ENCODE data around the gene EPB41. TPM values are rescaled to one million over a fixed set of nuclear protein-coding genes. Genes with fewer than 3 reads are reported as not detected.
A peak's percentile ranks its signal among the peaks of the same experiment; 100 is the strongest.
"Not testable (repeated sequence)": the region's sequence is repeated elsewhere in the genome, so short reads cannot be mapped to it uniquely, and the experiment has no call there.

The EPB41 gene
- total RNA-seq, 2 experiments from 2014 or later, result 67.6 to 71.0 TPM

DNA sequence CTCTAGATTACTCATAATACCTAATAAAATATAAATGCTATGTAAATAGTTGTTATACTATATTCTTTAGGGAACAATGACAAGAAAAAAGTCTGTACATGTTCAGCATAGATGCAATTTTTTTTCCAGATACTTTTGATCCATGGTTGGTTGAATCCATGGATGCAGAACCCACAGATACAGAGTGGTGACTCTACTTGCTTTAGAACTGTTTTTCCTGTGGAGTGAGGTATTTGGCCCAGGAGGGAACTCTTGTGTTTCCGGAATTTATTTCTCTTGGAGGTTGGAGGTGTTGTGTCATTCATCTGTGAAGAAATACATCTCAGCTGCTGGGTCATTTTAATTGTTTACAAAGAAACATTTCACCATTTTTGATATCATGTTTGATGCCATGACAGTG is 180.6 kb downstream of the EPB41 start:
- Mint-ChIP-seq H3K9me3 (peaks cover 4% of the 10 kb centered on the region), H3K36me3 (peaks cover 32% of the 10 kb centered on the region), H3K4me1 (ENCODE audit: low read depth) (peaks cover 7% of the 10 kb centered on the region), H3K4me3 (no peak overlapping the region), H3K27ac (no peak overlapping the region), H3K27me3 (no peaks in the 10 kb centered on the region)
- intact Hi-C loops (cut with micrococcal nuclease), result no loop called here
- no peak for DNase-seq
- ChIA-PET POLR2A (no interaction called here), CTCF (interaction anchor here (0.6 to 1.6 kb wide), 2 partner anchors 32 to 1705 kb away, joined by 3 read pairs; no protein-coding TSS in a partner anchor)

DNA sequence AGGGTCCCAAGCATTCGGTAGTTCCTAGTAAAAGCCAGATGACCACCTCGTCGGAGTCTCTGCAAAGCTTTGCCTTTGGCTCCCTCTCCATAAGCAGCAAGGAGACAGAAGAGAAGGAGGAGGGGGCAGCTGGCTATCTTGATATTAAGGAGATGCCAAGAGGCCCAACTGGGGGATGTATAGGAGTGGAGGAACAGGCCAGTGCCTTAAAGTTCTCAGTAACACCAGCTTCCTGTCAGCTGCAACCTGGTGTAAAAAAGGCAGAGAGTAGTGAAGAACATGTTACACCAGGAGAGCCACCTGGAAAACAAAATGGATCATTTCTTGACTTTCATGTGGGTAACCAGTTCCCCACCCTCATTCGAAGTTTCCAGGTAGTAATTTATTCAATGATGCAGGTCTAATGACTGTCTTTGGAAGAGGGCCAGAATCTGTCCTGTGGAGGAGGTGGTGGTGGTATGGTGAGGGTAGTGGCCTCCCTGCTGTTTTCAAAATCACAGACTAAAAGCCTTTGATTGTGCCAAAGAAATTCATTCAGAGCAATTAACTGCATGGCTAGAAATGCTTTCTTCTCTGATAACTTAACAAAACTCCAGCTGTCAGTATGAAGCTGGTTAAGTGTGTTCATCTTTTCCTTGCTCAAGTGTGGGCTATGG is 182.0 kb downstream of the EPB41 start:
- DNase-seq, result no peak
- ChIA-PET POLR2A (no interaction called here), CTCF (interaction anchor here (1.6 to 1.7 kb wide), 2 partner anchors 33 to 215 kb away, joined by 3 to 5 read pairs; no protein-coding TSS in a partner anchor)
- H3K4me1 Mint-ChIP-seq (ENCODE audit: low read depth), result peaks cover 7% of the 10 kb centered on the region
- H3K36me3 Mint-ChIP-seq, result peaks cover 34% of the 10 kb centered on the region
- H3K27ac Mint-ChIP-seq, result no peak overlapping the region
- no peaks in the 10 kb centered on the region for H3K27me3 Mint-ChIP-seq
- no peak overlapping the region for H3K4me3 Mint-ChIP-seq
- peaks cover 4% of the 10 kb centered on the region for H3K9me3 Mint-ChIP-seq
- intact Hi-C loops (cut with micrococcal nuclease), result no loop called here

DNA sequence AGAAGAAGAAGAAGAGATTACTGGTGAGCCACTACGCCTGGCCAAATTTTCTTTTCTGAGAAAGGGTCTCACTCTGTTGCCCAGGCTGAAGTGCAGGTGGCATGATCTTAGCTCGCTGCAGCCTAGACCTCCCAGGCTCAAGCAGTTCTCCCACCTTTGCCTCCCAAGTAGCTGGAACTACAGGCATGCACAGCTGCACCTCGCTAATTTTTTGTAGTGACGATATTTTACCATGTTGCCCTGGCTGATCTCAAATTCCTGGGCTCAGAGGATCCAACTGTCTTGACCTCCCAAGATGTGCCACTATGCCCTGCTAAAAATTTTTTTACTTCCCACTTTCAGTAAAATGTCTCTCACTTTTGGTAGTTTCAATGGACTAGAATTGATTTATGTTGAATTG is 184.9 kb downstream of the EPB41 start:
- H3K27me3 Mint-ChIP-seq, result no peaks in the 10 kb centered on the region
- intact Hi-C loops (cut with micrococcal nuclease), result no loop called here
- ChIA-PET CTCF (interaction anchor here (0.7 kb wide), 1 partner anchor 57 kb away, joined by 3 read pairs; no protein-coding TSS in a partner anchor), POLR2A (no interaction called here)
- no peak for DNase-seq
- H3K4me1 Mint-ChIP-seq (ENCODE audit: low read depth), result peaks cover 7% of the 10 kb centered on the region
- no peaks in the 10 kb centered on the region for H3K9me3 Mint-ChIP-seq
- H3K4me3 Mint-ChIP-seq, result no peak overlapping the region
- peaks cover 26% of the 10 kb centered on the region for H3K36me3 Mint-ChIP-seq
- no peak overlapping the region for H3K27ac Mint-ChIP-seq

DNA sequence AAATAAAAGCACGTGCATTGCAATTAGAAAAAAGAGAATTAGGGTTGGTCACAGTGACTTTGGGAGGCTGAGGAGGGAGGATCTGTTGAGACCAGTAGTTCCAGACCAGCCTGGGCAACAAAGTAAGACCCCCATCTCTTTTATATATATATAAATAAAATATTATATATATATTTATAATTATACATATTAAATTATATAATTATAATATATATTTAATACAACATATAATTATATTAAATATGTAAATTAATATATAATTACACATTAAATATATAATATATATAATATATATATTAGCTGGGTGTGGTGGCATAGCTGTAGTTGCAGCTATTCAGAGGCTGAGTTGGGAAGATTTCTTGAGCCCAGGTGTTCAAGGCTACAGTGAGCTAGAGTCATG is 186.1 kb downstream of the EPB41 start:
- no peak for DNase-seq
- Mint-ChIP-seq H3K36me3 (peaks cover 20% of the 10 kb centered on the region), H3K27ac (no peak overlapping the region), H3K27me3 (no peaks in the 10 kb centered on the region), H3K4me1 (ENCODE audit: low read depth) (peaks cover 7% of the 10 kb centered on the region), H3K4me3 (no peak overlapping the region), H3K9me3 (no peaks in the 10 kb centered on the region)
- intact Hi-C loops (cut with micrococcal nuclease), result no loop called here
- POLR2A ChIA-PET, result no interaction called here
- CTCF ChIA-PET, result interaction anchor here (0.6 kb wide), 1 partner anchor 148 kb away, joined by 4 read pairs; no protein-coding TSS in a partner anchor

DNA sequence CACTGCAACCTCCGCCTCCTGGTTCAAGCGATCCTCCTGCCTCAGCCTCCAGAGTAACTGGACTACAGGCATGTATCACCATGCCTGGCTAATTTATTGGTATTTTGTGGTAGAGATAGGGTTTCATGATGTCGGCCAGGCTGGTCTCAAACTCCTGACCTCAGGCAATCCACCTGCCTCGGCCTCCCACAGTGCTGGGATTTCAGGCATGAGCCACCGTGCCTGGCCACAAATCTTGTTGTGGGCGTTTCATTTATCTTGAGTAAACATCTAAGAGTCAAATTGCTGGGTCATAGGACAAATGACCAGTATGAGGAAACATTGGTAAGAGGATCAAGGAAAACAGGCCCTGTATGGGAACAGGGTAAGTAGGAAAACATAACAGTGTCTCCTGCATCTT is 191.5 kb downstream of the EPB41 start:
- no peak overlapping the region for H3K4me3 Mint-ChIP-seq
- H3K4me1 Mint-ChIP-seq (ENCODE audit: low read depth), result no peaks in the 10 kb centered on the region
- no peaks in the 10 kb centered on the region for H3K9me3 Mint-ChIP-seq
- no peak for DNase-seq
- POLR2A ChIA-PET, result no interaction called here
- CTCF ChIA-PET, result no interaction called here
- intact Hi-C loops (cut with micrococcal nuclease), result no loop called here
- no peaks in the 10 kb centered on the region for H3K27me3 Mint-ChIP-seq
- no peak overlapping the region for H3K27ac Mint-ChIP-seq
- peaks cover 19% of the 10 kb centered on the region for H3K36me3 Mint-ChIP-seq

DNA sequence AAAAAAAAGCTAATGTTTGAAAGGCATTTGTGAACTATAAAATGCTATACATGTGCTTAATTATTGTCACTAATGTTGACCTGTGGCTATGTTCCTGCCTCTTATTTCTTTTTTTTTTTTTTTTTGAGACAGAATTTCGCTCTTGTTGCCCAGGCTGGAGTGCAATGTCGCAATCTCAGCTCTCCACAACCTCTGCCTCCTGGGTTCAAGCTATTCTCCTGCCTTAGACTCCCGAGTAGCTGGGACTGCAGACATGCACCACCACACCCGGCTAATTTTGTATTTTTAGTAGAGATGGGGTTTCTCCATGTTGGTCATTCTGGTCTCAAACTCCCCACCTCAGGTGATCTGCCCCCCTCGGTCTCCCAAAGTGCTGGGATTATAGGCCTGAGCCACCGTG is 193.7 kb downstream of the EPB41 start:
- DNase-seq; H3K4me1 Mint-ChIP-seq (ENCODE audit: low read depth); intact Hi-C loops (cut with micrococcal nuclease); H3K4me3 Mint-ChIP-seq; H3K9me3 Mint-ChIP-seq; H3K27ac Mint-ChIP-seq; H3K27me3 Mint-ChIP-seq: not testable (repeated sequence)
- peaks cover 17% of the 10 kb centered on the region for H3K36me3 Mint-ChIP-seq
- ChIA-PET CTCF (interaction anchor here (0.7 to 1.2 kb wide), 2 partner anchors 231 to 338 kb away, joined by 3 read pairs; no protein-coding TSS in a partner anchor), POLR2A (interaction anchor here (0.6 kb wide), 1 partner anchor 23 kb away, joined by 3 read pairs; no protein-coding TSS in a partner anchor)

DNA sequence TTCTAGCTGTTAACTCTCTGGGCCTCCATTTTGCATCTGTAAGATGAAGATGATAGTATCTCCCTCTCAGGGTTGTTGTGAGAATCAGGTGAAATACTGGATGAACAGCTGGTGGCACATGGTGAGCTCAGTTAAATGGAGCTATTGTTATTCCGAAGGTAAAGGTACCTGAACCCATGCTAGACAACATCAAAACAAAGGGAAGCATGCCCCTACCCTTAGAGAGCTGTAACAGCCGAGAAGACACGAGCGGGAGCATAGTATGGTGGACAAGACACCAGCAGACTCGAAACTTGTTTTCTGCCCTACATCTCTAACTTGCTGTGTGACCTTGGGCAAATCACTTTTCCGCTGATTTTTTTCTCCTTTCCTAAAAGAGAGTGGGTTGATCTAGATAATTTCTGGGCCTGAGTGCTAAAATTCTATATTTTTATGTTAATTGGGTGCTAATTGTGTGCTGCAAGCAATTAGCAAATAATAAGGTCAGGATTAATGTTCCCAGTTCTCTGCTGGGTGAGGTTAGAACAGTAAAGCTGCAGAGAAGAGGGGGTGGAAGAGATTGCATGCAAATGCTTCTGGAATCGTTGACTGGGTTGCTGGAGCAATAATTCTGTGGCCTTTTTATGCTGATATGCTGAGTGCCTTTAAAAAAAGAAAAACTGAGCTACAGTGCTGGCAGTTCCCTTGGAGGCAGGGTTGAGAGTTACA is 198.5 kb downstream of the EPB41 start:
- H3K36me3 Mint-ChIP-seq, result peaks cover 31% of the 10 kb centered on the region
- H3K4me1 Mint-ChIP-seq (ENCODE audit: low read depth), result peaks cover 9% of the 10 kb centered on the region
- CTCF ChIA-PET, result interaction anchor here (0.7 to 1.6 kb wide), 5 partner anchors 9 to 235 kb away, joined by 3 to 4 read pairs (median 4); no protein-coding TSS in a partner anchor
- intact Hi-C loops (cut with micrococcal nuclease), result no loop called here
- POLR2A ChIA-PET, result no interaction called here
- DNase-seq, result no peak
- no peaks in the 10 kb centered on the region for H3K27me3 Mint-ChIP-seq
- no peaks in the 10 kb centered on the region for H3K9me3 Mint-ChIP-seq
- H3K4me3 Mint-ChIP-seq, result no peak overlapping the region
- no peak overlapping the region for H3K27ac Mint-ChIP-seq

DNA sequence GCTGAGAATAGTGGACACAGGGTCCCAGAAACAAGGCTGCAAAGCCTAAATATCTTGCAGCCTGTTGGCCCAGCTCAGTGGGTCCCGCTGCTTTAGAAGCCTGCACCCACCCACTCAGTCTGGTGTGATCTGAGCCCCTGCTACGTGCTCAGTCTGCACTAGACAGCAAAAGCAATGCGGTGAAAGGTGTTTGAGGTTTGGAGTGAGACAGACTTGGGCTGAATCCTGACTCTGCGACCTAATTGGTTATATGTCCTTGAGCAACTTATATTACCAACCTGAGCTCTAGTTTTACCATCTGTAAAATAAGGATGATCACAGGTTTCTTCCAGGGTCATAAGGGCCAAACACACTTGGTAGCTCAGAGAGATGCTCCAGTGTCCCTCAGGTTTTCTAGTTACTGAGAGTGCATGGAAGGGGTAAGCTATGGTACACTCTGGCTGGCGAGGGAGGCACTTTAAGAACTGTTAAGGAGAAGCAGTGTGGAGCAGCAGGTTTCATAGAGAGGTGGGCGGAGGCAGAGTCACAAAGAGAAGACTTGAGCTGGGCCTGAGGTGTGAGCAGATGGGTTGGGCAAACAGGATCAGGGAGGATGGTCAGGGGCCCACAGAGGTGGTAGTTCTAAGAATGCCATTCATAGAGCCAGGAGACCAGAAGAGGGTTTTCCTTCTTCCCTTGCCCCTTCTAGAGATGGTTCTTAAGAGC is 199.2 kb downstream of the EPB41 start:
- ChIA-PET POLR2A (no interaction called here), CTCF (interaction anchor here (0.7 to 1.6 kb wide), 5 partner anchors 8 to 236 kb away, joined by 3 to 4 read pairs (median 4); no protein-coding TSS in a partner anchor)
- no peak overlapping the region for H3K4me3 Mint-ChIP-seq
- H3K36me3 Mint-ChIP-seq, result peaks cover 30% of the 10 kb centered on the region
- H3K4me1 Mint-ChIP-seq (ENCODE audit: low read depth), result peaks cover 9% of the 10 kb centered on the region
- peak; percentile 16 for DNase-seq
- H3K9me3 Mint-ChIP-seq, result no peaks in the 10 kb centered on the region
- intact Hi-C loops (cut with micrococcal nuclease), result no loop called here
- no peaks in the 10 kb centered on the region for H3K27me3 Mint-ChIP-seq
- H3K27ac Mint-ChIP-seq, result no peak overlapping the region

DNA sequence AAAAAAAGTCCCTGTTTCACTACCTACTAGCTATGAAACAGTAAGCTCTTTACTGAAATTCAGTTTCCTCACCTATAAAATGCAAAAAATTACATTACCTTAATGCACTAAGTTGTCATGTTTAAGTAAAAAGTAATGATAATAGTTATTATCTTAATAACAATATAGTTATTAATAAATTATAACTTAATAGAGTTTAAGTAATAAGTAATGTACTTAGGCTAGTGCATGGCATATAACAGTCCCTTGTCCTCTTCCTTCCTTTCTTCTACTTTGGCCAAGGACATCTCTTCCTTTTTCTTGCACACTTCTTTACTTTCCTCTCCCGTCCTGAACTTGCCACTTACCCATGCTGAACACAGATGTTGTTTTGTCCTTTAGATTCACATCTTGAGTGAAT is 200.3 kb downstream of the EPB41 start:
- Mint-ChIP-seq H3K9me3 (no peaks in the 10 kb centered on the region), H3K27ac (no peak overlapping the region), H3K27me3 (no peaks in the 10 kb centered on the region), H3K4me1 (ENCODE audit: low read depth) (peaks cover 9% of the 10 kb centered on the region), H3K4me3 (no peak overlapping the region), H3K36me3 (peaks cover 23% of the 10 kb centered on the region)
- DNase-seq, result no peak
- intact Hi-C loops (cut with micrococcal nuclease), result no loop called here
- ChIA-PET POLR2A (no interaction called here), CTCF (interaction anchor here (1.6 kb wide), 1 partner anchor 237 kb away, joined by 4 read pairs; no protein-coding TSS in a partner anchor)

DNA sequence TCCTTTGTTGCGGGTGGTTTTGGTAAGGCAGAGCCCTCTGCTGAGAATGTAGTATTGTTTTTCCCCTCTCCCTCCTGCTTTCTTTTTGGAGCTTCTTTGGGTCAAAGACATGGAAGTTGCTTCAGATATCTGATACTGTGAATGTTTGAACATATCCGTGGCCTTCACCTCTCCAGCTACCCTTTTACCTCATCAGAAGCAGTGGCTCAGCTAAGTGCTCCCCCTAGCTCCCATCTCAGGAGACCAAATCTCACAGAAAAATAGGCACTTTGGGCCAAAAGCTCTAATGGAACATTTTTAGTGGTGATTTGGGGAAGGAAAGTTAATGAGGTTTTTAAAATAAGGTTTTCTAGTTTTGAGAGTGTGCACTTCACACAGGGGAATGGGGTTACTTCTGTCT is 203.0 kb downstream of the EPB41 start:
- no peak for DNase-seq
- ChIA-PET CTCF (interaction anchor here (0.5 to 3.2 kb wide), 5 partner anchors 18 to 488 kb away, joined by 3 to 8 read pairs (median 4); no protein-coding TSS in a partner anchor), POLR2A (interaction anchor here (1.0 kb wide), 1 partner anchor 64 kb away, joined by 3 read pairs; the partner anchor contains the start of gene SRSF4)
- no peaks in the 10 kb centered on the region for H3K9me3 Mint-ChIP-seq
- H3K27ac Mint-ChIP-seq, result no peak overlapping the region
- H3K27me3 Mint-ChIP-seq, result peaks cover 2% of the 10 kb centered on the region
- peaks cover 9% of the 10 kb centered on the region for H3K4me1 Mint-ChIP-seq (ENCODE audit: low read depth)
- no peak overlapping the region for H3K4me3 Mint-ChIP-seq
- H3K36me3 Mint-ChIP-seq, result peaks cover 17% of the 10 kb centered on the region
- intact Hi-C loops (cut with micrococcal nuclease), result no loop called here

DNA sequence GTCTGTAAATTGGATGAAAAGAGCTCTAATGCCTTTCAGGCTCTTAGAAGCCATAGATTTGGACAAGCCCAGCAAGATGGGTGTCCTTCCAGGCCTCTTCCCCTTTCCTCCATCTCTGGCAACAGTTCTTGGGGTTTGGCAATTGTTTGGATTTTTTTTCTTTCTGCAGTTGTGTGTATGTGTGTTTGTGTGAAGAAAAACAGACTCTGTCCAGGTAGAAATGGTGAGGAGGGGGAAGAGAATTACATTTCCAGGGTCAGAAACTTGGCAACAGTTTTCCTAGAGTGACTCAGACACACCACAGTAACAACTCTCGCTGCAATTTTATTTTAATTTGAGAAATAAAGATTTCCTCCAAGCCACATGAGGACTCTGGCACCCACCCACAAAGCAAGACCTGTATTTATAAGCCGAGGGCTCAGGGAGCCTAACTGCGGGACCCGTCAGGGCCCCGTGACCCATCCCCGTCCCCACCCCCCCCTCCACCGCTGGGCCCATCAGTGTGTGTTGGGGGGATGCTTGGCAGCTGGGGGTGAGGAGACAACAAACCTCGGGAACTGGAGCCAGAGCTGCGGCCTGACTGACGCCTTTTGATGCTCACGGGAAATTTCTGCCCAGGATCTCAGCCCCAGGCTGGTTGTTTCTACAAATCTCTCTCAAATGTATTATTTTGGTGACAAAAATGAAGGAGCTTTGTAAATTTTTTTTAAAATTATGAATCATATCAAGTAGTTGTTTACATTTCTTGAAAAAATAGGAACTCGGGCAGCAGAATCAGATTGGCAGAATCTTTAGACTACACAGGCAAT is 205.0 kb downstream of the EPB41 start:
- ChIA-PET CTCF (interaction anchor here (0.7 to 3.2 kb wide), 4 partner anchors 42 to 237 kb away, joined by 3 to 8 read pairs (median 4); no protein-coding TSS in a partner anchor), POLR2A (no interaction called here)
- intact Hi-C loops (cut with micrococcal nuclease), result no loop called here
- no peak overlapping the region for H3K4me3 Mint-ChIP-seq
- peaks cover 13% of the 10 kb centered on the region for H3K36me3 Mint-ChIP-seq
- no peak for DNase-seq
- peaks cover 7% of the 10 kb centered on the region for H3K27me3 Mint-ChIP-seq
- no peak overlapping the region for H3K27ac Mint-ChIP-seq
- no peaks in the 10 kb centered on the region for H3K9me3 Mint-ChIP-seq
- H3K4me1 Mint-ChIP-seq (ENCODE audit: low read depth), result peaks cover 2% of the 10 kb centered on the region
